ENCODE data around the gene MYO9A.

Gene MYO9A

DNA sequence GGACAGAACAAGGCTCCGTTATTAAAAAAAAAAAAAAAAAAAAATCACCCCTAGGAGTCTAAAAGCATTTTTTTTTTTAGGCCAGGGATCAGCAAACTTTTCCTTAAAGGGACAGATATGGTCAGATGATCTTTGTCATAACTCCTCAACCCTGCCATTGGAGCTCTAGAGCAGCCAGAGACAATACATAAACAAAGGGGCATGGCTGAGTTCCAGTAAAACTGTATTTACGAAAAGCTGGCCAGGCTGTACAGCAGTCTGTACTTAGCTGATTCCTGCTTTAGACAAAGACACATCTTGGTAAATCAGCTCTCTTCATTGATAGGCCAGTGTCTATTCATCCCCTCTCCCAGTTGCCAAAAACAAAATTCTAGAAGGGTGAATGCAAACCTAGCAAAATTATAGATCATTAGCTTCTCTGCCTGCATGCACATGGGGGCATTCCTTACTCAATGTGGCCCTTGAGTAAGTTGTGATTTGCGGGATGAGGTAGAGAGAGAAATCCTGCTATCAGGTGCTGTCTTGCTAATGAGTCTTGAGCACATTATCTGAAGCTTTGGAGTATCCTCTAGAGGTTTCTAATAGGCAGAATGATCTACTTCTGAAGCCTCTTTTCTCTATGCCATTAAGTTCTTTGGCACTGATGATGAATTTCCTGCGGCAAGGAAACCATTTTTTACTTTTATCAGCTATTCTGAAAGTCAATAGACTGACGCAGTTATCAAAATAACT is 35.5 kb upstream of the MYO9A start:
- DNase-seq = no peak
- no peaks in the 10 kb centered on the region for H3K9me3 Mint-ChIP-seq
- H3K4me1 Mint-ChIP-seq = peaks cover 3 to 11% of the 10 kb centered on the region in 2 donors
- no peaks in the 10 kb centered on the region for H3K36me3 Mint-ChIP-seq
- ATAC-seq (replicated peaks) = no peak
- no peak overlapping the region for H3K27ac Mint-ChIP-seq
- H3K27me3 Mint-ChIP-seq = peaks cover 11 to 12% of the 10 kb centered on the region in 2 donors
- H3K4me3 Mint-ChIP-seq = no peak overlapping the region

DNA sequence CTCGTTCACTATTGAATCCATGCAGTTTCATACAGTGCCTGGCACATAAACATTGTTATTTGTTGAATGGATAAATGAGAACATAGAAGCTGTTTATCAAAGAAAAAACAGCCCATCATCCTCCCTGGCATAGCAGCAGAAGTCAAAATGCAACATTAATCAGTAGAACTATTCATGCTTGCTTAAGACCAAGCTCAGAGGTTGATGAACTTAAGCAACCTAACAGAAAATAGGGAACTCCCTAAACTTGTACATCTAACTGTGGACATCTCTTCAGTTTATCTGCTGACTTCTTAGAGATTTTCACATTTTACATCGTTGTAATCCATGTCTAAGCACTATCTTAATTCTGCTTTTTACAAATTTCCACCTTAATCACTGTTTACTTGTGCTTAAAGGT is 29.5 kb upstream of the MYO9A start:
- Mint-ChIP-seq H3K4me3 (no peak overlapping the region), H3K36me3 (no peaks in the 10 kb centered on the region), H3K27ac (no peak overlapping the region), H3K4me1 (no peaks in the 10 kb centered on the region), H3K27me3 (peaks cover 6 to 15% of the 10 kb centered on the region in 2 donors), H3K9me3 (no peaks in the 10 kb centered on the region)
- DNase-seq (no peak), ATAC-seq (replicated peaks) (no peak)

DNA sequence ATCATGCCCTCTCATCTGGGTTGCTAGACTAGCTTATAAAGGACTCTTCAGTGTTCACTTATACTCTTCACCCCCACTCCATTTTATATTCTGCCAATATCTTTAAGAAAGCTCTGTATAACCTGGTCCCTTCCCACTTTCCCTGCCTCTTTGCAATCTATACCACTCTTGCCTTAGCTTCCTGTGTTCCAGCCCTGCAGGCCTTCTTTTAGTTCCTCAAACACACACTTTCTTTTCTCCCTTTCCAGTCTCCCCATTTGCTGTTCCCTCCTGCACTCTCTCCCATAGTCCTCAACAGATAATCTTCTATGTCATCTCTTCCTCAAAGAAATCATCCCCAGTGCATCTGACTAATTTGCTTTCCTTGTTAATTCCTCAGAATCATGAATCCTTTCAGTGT is 29.0 kb upstream of the MYO9A start:
- ATAC-seq (replicated peaks) = no peak
- no peaks in the 10 kb centered on the region for H3K36me3 Mint-ChIP-seq
- DNase-seq = no peak
- no peaks in the 10 kb centered on the region for H3K9me3 Mint-ChIP-seq
- no peak overlapping the region for H3K27ac Mint-ChIP-seq
- peaks cover 6 to 15% of the 10 kb centered on the region in 2 donors for H3K27me3 Mint-ChIP-seq
- H3K4me3 Mint-ChIP-seq = no peak overlapping the region
- H3K4me1 Mint-ChIP-seq = no peaks in the 10 kb centered on the region

DNA sequence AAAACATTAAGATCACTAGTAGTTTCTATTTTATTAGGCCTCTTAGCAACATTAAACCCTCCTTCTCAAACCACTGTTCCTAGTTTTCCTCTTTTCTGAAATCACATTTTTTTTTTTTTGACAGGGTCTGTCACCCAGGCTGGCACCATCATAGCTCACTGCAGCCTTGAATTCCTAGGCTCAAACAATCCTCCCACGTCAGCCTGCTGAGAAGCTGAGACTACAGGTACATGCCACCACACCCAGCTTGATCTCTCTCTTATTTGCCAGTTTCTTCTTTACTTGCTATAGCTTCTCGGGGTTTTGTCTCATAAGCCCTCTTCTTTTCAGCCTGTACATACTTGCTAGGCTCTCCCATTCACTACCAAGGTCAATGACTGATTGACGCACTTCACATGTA is 28.3 kb upstream of the MYO9A start:
- DNase-seq (no peak), ATAC-seq (replicated peaks) (no peak)
- H3K4me3 Mint-ChIP-seq = no peak overlapping the region
- H3K4me1 Mint-ChIP-seq = peaks cover 4 to 6% of the 10 kb centered on the region in 2 donors
- peaks cover 6 to 12% of the 10 kb centered on the region in 2 donors for H3K27me3 Mint-ChIP-seq
- H3K27ac Mint-ChIP-seq = no peak overlapping the region
- no peaks in the 10 kb centered on the region for H3K36me3 Mint-ChIP-seq
- H3K9me3 Mint-ChIP-seq = no peaks in the 10 kb centered on the region

DNA sequence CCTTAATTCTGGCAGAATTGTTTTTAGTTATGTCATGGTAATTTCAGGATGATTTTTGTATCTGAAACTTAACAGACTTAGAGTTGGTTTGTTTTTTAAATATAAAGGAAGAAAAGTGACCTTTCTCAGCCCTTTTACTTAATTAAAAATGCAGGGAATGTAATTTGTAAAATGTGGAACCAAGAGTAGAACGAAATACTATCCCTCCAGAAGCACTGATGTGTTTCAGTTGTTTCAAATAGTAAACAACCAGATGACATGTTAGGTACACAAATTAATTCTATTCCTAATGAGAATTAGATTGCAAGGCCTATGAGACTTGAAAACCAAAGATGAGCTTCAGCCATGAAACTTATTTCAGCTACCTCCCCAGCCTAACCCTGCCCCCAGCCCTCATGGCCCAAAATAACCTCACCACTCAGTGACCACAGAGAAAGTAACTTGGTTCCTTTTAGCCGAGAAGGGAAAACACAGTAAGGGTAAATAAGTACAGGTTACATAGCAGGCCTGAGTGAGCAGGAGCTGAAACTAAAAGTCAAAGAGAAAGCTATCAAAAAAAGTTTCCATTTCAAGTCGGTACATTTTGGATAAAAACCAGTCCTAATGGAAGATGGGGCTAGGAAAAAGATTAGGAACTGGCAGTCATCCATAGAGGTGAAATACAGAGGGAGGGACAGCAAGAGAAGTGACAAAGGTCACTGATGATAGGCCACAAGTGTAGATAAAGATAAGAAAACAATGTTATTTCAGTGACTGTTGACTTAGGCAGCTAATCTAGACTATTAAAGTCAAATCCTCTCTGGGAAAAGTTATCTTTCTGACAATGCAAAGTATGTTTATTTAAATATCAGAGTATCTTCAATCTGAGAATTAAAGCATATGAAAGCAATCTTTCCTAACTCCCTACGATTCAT is 23.5 kb upstream of the MYO9A start:
- Mint-ChIP-seq H3K27ac (peak overlapping the region; percentile 92), H3K36me3 (no peaks in the 10 kb centered on the region), H3K9me3 (no peaks in the 10 kb centered on the region), H3K4me3 (peak overlapping the region; percentile 65 to 66), H3K27me3 (peaks cover 0 to 6% of the 10 kb centered on the region in 2 donors), H3K4me1 (peaks cover 8 to 16% of the 10 kb centered on the region in 2 donors)
- peak; percentile 54 for DNase-seq
- peak; percentile 100 for ATAC-seq (replicated peaks)

DNA sequence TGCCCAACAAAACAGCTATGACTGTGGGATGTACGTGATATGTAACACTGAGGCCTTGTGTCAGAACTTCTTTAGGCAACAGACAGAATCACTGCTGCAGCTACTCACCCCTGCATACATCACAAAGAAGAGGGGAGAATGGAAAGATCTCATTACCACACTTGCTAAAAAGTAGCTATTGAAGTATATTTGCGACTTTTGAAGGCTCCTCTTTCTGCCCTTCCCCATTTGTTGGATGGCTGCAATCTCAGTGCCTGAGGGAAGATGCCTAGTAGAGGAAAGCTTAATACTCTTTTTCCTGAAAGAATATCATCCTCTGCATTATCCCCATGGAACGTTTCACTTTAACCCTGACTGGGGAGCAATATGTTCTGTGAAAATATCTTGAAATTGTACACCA is 22.1 kb upstream of the MYO9A start:
- Mint-ChIP-seq H3K27me3 (no peaks in the 10 kb centered on the region), H3K36me3 (no peaks in the 10 kb centered on the region), H3K4me3 (no peak overlapping the region), H3K4me1 (peaks cover 8 to 16% of the 10 kb centered on the region in 2 donors), H3K9me3 (no peaks in the 10 kb centered on the region), H3K27ac (no peak overlapping the region)
- ATAC-seq (replicated peaks) (no peak), DNase-seq (no peak)

DNA sequence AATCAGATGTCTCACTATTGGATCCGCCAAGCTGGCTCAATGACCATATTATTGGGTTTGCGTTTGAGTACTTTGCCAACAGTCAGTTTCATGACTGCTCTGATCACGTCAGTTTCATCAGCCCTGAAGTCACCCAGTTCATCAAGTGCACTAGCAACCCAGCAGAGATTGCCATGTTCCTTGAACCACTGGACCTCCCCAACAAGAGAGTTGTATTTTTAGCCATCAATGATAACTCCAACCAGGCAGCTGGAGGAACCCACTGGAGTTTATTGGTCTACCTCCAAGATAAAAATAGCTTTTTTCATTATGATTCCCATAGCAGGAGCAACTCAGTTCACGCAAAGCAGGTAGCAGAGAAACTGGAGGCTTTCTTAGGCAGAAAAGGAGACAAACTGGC is 21.7 kb upstream of the MYO9A start:
- no peak overlapping the region for H3K4me3 Mint-ChIP-seq
- H3K36me3 Mint-ChIP-seq = no peaks in the 10 kb centered on the region
- ATAC-seq (replicated peaks) (no peak), DNase-seq (no peak)
- no peaks in the 10 kb centered on the region for H3K9me3 Mint-ChIP-seq
- peaks cover 8 to 16% of the 10 kb centered on the region in 2 donors for H3K4me1 Mint-ChIP-seq
- no peak overlapping the region for H3K27ac Mint-ChIP-seq
- H3K27me3 Mint-ChIP-seq = no peaks in the 10 kb centered on the region

DNA sequence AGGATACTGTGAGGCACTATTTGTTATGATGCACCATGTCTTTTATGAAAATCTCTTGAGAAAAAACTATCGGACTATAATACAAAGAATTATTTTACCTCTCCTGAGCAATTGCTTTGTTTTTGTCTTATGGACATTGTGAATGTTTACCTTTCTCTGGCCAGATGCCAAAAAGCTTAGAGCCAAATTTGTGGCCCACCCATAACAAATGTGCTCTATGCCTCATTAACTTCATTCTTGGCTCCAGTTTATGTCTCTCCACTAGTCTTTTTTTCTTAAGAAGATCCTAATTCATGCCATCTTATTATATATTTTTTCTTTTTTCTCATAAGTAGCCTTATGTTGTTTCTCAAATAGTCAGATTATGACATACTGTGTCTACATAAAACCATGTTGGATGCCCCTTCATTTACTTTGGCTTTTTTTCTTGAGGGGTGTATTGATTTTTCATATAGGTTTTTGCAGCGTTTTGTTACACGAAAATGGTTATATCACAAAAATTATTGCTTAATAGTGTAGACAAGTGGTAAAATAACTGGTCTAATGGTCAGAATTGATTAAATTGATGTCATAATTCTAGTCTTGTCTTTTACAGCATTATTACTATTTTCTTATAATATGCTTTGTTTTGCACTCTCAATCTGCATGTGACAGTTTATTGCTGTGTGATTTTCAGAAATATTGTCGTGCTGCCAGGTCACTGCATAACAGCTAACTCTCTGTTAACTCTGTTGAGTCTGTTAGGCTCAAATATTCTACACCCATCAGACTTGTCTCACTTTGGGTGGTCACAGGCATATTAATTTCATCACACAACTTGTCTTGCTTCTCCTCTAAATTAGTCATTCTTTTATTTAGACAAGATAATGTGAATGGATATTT is 18.5 kb upstream of the MYO9A start:
- no peaks in the 10 kb centered on the region for H3K9me3 Mint-ChIP-seq
- DNase-seq (no peak), ATAC-seq (replicated peaks) (no peak)
- peaks cover 8 to 21% of the 10 kb centered on the region in 2 donors for H3K4me1 Mint-ChIP-seq
- no peaks in the 10 kb centered on the region for H3K27me3 Mint-ChIP-seq
- H3K36me3 Mint-ChIP-seq = no peaks in the 10 kb centered on the region
- H3K4me3 Mint-ChIP-seq = no peak overlapping the region
- H3K27ac Mint-ChIP-seq = no peak overlapping the region

DNA sequence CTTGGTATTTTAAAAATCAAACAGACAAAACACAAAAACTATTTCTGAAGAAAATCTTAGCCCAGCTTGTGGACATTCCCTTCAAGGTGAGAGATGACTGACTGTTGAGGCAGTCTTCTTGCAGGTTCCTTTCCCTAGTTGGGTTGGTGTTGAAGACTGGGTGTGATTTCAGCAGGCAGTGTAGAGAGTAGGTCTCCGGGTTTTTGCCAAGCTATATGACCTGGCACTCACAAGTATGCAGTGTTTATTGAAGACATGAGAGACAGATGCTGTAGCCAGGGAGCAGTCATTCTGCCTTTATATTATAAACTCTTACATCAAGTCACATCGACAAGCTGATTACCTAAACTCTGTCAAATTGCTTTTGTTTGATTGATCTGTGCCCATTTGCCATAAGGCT is 17.8 kb upstream of the MYO9A start:
- no peaks in the 10 kb centered on the region for H3K27me3 Mint-ChIP-seq
- no peak overlapping the region for H3K27ac Mint-ChIP-seq
- ATAC-seq (replicated peaks) (no peak), DNase-seq (no peak)
- H3K9me3 Mint-ChIP-seq = no peaks in the 10 kb centered on the region
- H3K4me1 Mint-ChIP-seq = peaks cover 3 to 14% of the 10 kb centered on the region in 2 donors
- no peaks in the 10 kb centered on the region for H3K36me3 Mint-ChIP-seq
- no peak overlapping the region for H3K4me3 Mint-ChIP-seq

DNA sequence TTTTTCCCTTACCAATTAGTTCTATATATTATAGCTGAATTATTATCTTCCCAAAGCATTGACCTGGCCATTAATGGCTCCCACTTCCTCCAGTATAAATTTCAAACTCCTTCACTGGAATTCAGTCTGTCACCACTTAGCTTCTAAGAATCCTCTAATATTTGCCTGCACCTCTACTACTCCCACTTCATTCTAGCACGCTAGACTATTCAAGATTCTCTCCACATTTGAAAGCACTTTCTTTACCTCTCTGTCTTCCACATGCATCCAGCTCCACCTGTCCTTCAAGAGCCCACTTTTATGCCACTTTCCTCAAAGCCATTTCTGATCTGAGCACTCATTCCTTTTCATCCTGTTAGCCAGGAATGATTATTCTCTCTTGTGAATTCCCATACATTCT is 15.3 kb upstream of the MYO9A start:
- no peaks in the 10 kb centered on the region for H3K9me3 Mint-ChIP-seq
- ATAC-seq (replicated peaks) (no peak), DNase-seq (no peak)
- peaks cover 2 to 9% of the 10 kb centered on the region in 2 donors for H3K4me1 Mint-ChIP-seq
- H3K36me3 Mint-ChIP-seq = no peaks in the 10 kb centered on the region
- no peak overlapping the region for H3K27ac Mint-ChIP-seq
- H3K4me3 Mint-ChIP-seq = no peak overlapping the region
- H3K27me3 Mint-ChIP-seq = no peaks in the 10 kb centered on the region

DNA sequence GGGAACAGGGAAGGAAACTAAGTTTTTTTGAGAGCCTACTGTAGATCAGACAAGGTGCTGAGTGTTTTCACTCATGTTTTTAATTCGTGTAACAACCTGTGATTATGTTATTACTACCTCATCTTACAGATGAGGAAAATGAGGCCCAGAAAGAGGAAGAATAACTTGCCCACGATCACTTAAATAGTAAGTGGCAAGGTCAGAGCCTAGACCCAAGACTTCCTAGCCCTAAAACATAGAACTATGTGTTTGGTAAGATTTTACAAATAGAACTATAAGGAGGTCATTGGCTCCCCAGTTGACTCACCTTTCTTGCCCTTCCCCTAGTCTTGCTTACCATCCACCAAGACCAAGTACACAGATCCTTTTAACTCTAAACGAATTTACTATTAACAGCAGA is 14.0 kb upstream of the MYO9A start:
- no peaks in the 10 kb centered on the region for H3K36me3 Mint-ChIP-seq
- ATAC-seq (replicated peaks) (peak; percentile 84), DNase-seq (no peak)
- no peaks in the 10 kb centered on the region for H3K9me3 Mint-ChIP-seq
- peaks cover 2 to 9% of the 10 kb centered on the region in 2 donors for H3K4me1 Mint-ChIP-seq
- no peak overlapping the region for H3K4me3 Mint-ChIP-seq
- H3K27me3 Mint-ChIP-seq = no peaks in the 10 kb centered on the region
- peak overlapping the region; percentile 42 for H3K27ac Mint-ChIP-seq

DNA sequence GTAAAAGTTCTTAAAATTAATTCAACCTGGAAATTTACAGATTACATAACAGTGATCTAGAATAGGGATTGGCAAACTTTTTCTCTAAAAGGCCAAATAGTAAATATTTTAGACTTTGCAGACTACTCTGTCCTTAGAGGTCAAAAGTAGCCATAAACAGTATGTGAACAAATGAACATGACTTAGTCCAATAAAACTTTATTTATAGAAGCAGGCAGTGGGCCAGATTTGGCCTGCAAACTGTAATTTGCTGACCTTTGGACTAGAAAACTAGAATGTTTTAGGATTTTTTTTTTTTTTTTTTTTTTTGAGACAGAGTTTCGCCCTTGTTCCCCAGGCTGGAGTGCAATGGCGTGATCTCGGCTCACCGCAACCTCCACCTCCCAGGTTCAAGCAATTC is 12.3 kb upstream of the MYO9A start:
- no peaks in the 10 kb centered on the region for H3K9me3 Mint-ChIP-seq
- DNase-seq = no peak
- no peaks in the 10 kb centered on the region for H3K36me3 Mint-ChIP-seq
- no peak for ATAC-seq (replicated peaks)
- H3K4me3 Mint-ChIP-seq = no peak overlapping the region
- H3K4me1 Mint-ChIP-seq = peaks cover 2 to 9% of the 10 kb centered on the region in 2 donors
- no peak overlapping the region for H3K27ac Mint-ChIP-seq
- H3K27me3 Mint-ChIP-seq = no peaks in the 10 kb centered on the region

DNA sequence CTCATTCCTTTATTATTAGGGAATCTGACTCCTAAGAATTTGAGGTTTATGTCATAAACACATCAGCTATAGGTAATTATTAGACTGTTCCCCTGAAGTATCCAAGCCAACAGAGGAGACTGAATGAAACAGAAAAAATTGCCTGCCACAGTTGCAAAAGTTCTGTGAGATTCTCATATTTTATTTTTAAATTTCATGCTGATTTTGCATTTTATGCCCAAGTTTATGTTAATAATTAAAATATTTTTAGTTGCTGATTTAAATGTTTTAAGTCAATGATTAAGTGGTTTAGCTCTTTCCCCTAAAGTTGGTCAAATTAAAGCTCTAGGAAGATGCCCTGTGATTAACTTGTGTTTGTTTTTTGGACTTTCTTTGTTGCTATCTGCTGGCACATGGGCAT is 10.4 kb upstream of the MYO9A start:
- ATAC-seq (replicated peaks) (no peak), DNase-seq (no peak)
- H3K4me3 Mint-ChIP-seq = no peak overlapping the region
- no peaks in the 10 kb centered on the region for H3K27me3 Mint-ChIP-seq
- H3K36me3 Mint-ChIP-seq = no peaks in the 10 kb centered on the region
- peaks cover 2 to 9% of the 10 kb centered on the region in 2 donors for H3K4me1 Mint-ChIP-seq
- H3K9me3 Mint-ChIP-seq = no peaks in the 10 kb centered on the region
- no peak overlapping the region for H3K27ac Mint-ChIP-seq

DNA sequence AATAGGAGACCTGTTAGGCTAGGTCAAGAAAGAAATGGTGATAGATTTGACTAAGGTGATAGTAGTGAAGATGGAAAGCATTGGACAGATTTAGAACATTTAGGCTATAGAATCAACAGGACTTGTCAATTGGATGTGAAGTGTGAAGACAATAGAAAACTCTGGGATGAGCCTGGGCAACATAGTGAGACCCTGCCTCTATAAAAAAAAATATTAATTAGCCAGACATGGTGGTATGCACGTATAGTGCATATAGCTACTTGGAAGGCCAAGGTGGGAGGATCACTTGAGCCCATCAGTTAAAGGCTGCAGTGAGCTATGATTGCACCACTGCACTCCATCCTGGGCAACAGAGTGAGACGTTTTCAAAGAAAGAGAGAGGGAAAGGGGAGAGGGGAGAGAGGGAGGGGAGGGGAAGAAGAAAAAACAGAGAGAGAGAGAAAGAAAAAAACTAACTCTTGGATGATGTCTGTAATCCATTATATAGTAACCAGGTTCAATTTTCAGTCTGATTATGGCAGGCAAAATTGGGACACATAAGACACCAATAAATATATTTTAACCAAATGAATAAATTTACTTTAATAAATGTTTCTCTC is 9.9 kb upstream of the MYO9A start:
- ATAC-seq (replicated peaks) = no peak
- Mint-ChIP-seq H3K9me3 (no peaks in the 10 kb centered on the region), H3K27ac (peak overlapping the region; percentile 15), H3K27me3 (no peaks in the 10 kb centered on the region), H3K36me3 (no peaks in the 10 kb centered on the region), H3K4me3 (no peak overlapping the region), H3K4me1 (peaks cover 2 to 9% of the 10 kb centered on the region in 2 donors)
- no peak for DNase-seq
